CD14-positive monocyte (primary cell): ENCODE measurements around the gene IGF2R. TPM values are rescaled to one million over a fixed set of nuclear protein-coding genes. Genes with fewer than 3 reads are reported as not detected.

Experiments
- DNase-seq, 3 donors: peaks; one replicate each; pipeline ENCODE4 v3.0.0-alpha.2; 2011 to 2022
- H2AFZ ChIP-seq: 2 replicates; pipeline ENCODE4 v1.6.0; 2012; ENCODE audit warnings: mild to moderate bottlenecking, low read depth, low read length, inconsistent platforms; ENCODE audit not compliant: insufficient read depth, poor library complexity, severe bottlenecking
- H3K27ac ChIP-seq, 2 donors: 1 replicate in 1 of 2; 2 replicates in 1 of 2; pipeline ENCODE4 v1.5.1; 2012 to 2013; ENCODE audit warnings: low read length in 2 of 2, control low read depth in 1 of 2, inconsistent platforms in 1 of 2, low read depth in 1 of 2, mild to moderate bottlenecking in 1 of 2
- H3K27me3 ChIP-seq, 2 donors: one replicate each; pipeline versions ENCODE4 v1.6.0 to v1.6.1; 2011 to 2013; ENCODE audit warnings: low read length in 2 of 2; ENCODE audit not compliant: control insufficient read depth in 2 of 2, insufficient read depth in 2 of 2
- H3K36me3 ChIP-seq, 2 donors: replicated peaks in 1 of 2; 1 replicate in 1 of 2; 2 replicates in 1 of 2; pipeline versions ENCODE4 v1.5.1 to v1.6.1; 2012 to 2013; ENCODE audit warnings: low read length in 2 of 2, control low read depth in 1 of 2, inconsistent platforms in 1 of 2, mild to moderate bottlenecking in 1 of 2; ENCODE audit not compliant: insufficient read depth in 2 of 2, control insufficient read depth in 1 of 2
- H3K4me1 ChIP-seq, 2 donors: 1 replicate in 1 of 2; 2 replicates in 1 of 2; pipeline versions ENCODE4 v1.5.1 to v1.6.1; 2012 to 2013; ENCODE audit warnings: low read length in 2 of 2, control low read depth in 1 of 2, inconsistent platforms in 1 of 2, mild to moderate bottlenecking in 1 of 2, moderate library complexity in 1 of 2; ENCODE audit not compliant: insufficient read depth in 2 of 2, control insufficient read depth in 1 of 2
- H3K4me2 ChIP-seq: replicated peaks from 2 replicates; pipeline ENCODE3; 2012; ENCODE audit warnings: low read length, moderate library complexity, mild to moderate bottlenecking; ENCODE audit not compliant: poor library complexity, severe bottlenecking; ENCODE audit errors: extremely low read depth
- H3K4me3 ChIP-seq, 3 experiments: fragments of 200-600 bp in 1 of 3; sonication (generic) in 1 of 3; replicated peaks in 1 of 3; 1 replicate in 2 of 3; 2 replicates in 1 of 3; pipeline ENCODE4 v1.5.1; 2011 to 2013; ENCODE audit warnings: low read length in 3 of 3, mild to moderate bottlenecking in 3 of 3, control low read depth in 2 of 3, low read depth in 2 of 3, inconsistent platforms in 1 of 3, moderate library complexity in 1 of 3
- H3K79me2 ChIP-seq: 2 replicates; pipeline ENCODE4 v1.6.0; 2012; ENCODE audit warnings: mild to moderate bottlenecking, control low read depth, inconsistent platforms, low read length, moderate library complexity; ENCODE audit not compliant: insufficient read depth
- H3K9ac ChIP-seq: 2 replicates; pipeline ENCODE4 v1.6.0; 2017; ENCODE audit warnings: low read length, mild to moderate bottlenecking; ENCODE audit not compliant: insufficient read depth, poor library complexity, severe bottlenecking
- H3K9me3 ChIP-seq, 2 donors: replicated peaks in 1 of 2; 1 replicate in 1 of 2; 2 replicates in 1 of 2; pipeline versions ENCODE4 v1.5.1 to v1.6.1; 2012 to 2013; ENCODE audit warnings: low read length in 2 of 2, control low read depth in 1 of 2; ENCODE audit not compliant: control insufficient read depth in 1 of 2, insufficient read depth in 1 of 2
- H4K20me1 ChIP-seq: 2 replicates; pipeline ENCODE4 v1.6.0; 2012; ENCODE audit warnings: mild to moderate bottlenecking, low read length, control low read depth, moderate library complexity; ENCODE audit not compliant: insufficient read depth
- H3K27ac Mint-ChIP-seq, 7 donors: one replicate each; pipeline ENCODE4 v1.8.0; 2020; ENCODE audit warnings: mild to moderate bottlenecking in 7 of 7, mixed read lengths in 7 of 7, moderate library complexity in 6 of 7, inconsistent platforms in 2 of 7
- H3K27me3 Mint-ChIP-seq, 3 donors: one replicate each; pipeline ENCODE4 v1.8.0; 2021 to 2022; ENCODE audit warnings: low read depth in 3 of 3, mild to moderate bottlenecking in 3 of 3, mixed read lengths in 3 of 3, moderate library complexity in 3 of 3, inconsistent platforms in 1 of 3
- H3K36me3 Mint-ChIP-seq, 2 donors: one replicate each; pipeline ENCODE4 v1.8.0; 2020; ENCODE audit warnings: mixed read lengths in 2 of 2, inconsistent platforms in 1 of 2, mild to moderate bottlenecking in 1 of 2
- H3K4me1 Mint-ChIP-seq: one replicate; pipeline ENCODE4 v1.8.0; 2020; ENCODE audit warnings: mild to moderate bottlenecking, mixed read lengths
- H3K4me3 Mint-ChIP-seq, 2 donors: one replicate each; pipeline ENCODE4 v1.8.0; 2020; ENCODE audit warnings: mild to moderate bottlenecking in 2 of 2, mixed read lengths in 2 of 2, moderate library complexity in 1 of 2
- H3K9me3 Mint-ChIP-seq, 7 donors: one replicate each; pipeline ENCODE4 v1.8.0; 2020 to 2022; ENCODE audit warnings: mixed read lengths in 7 of 7, mild to moderate bottlenecking in 6 of 7, moderate library complexity in 6 of 7, inconsistent platforms in 2 of 7
- WGBS: methylation state at CpG from one replicate; pipeline ENCODE4 v1.1.5; 2013; ENCODE audit warnings: missing lambda C conversion rate; ENCODE audit not compliant: insufficient coverage; 5-methylcytosine and 5-hydroxymethylcytosine counted together
- intact Hi-C, 2 donors: fragments of 100-400 bp; cut with micrococcal nuclease; formaldehyde crosslinking; loops; one replicate each; pipeline versions ENCODE4 v1.15.0 to v1.15.1; 2023
- polyA plus RNA-seq, 3 donors: library from polyadenylated mRNA; depleted of rRNA in 1 of 3; unstranded in 2 of 3; stranded (reverse) in 1 of 3; fragments of 300-500 nt in 2 of 3; fragments of >200 nt in 1 of 3; fragmentation: Illumina TruSeq in 2 of 3; gene quantifications; 1 replicate in 2 of 3; 2 replicates in 1 of 3; pipeline ENCODE4 v1.2.3, GENCODE V29; 2012 to 2021
- TF ChIP-seq, protein P1 (sequence below): fragments of 200-600 bp; IDR thresholded peaks from one replicate; pipeline ENCODE4 v1.8.0; 2022; ENCODE audit warnings: antibody characterized with exemption, mild to moderate bottlenecking

Gene IGF2R
- polyA plus RNA-seq, 3 donors: 6.9 to 44.8 (median 8.2) TPM

DNA sequence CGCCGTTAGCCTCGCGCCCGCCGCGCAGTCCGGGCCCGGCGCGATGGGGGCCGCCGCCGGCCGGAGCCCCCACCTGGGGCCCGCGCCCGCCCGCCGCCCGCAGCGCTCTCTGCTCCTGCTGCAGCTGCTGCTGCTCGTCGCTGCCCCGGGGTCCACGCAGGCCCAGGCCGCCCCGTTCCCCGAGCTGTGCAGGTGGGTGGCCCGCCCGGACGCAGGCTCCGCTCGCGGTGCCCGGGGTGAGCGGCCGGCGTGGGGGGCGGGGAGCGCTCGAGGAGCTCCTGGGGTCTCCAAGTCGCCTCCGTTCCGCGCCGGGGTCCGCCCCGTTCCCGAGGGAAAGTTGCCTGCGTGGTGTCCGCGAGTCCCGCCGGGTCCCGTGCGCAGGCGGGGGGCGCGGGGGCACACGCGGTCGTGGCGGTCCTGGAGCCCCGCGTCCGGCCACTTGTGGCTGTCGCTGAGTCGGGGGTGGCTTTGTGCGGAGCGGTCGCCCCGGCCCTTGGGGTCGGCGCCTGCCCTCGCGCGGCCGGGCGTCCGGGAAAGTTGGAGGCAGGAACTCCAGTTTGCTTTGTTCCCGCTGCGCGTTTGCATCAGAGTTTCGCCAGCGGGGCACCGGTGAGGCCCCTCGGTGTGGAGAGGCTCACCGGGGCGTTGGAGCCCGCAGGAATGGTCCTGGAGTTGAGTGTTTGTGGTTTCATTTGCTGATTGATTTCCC, 476 bp downstream of the IGF2R start:
- H3K4me3 ChIP-seq: peak overlapping the region; percentile 59 to 89 (median 61)
- Mint-ChIP-seq H3K9me3 (peaks cover 0 to 3% (median 0%) of the 10 kb centered on the region in 7 donors), H3K36me3 (peaks cover 27 to 31% of the 10 kb centered on the region in 2 donors), H3K27ac (peak overlapping the region; percentile 64 to 97 (median 92)), H3K27me3 (peaks cover 7 to 11% (median 8%) of the 10 kb centered on the region in 3 donors), H3K4me1 (peaks cover 75% of the 10 kb centered on the region), H3K4me3 (peak overlapping the region; percentile 95 to 96)
- H3K79me2 ChIP-seq: peaks cover 53% of the 10 kb centered on the region
- intact Hi-C loops: loop anchor here in 1 of 2 donors (2.0 kb wide), 1 partner anchor 13 kb away; no protein-coding TSS in a partner anchor
- under 1% methylated on average over 86 of the region's 91 CpGs for WGBS
- TF ChIP-seq, protein P1, sequence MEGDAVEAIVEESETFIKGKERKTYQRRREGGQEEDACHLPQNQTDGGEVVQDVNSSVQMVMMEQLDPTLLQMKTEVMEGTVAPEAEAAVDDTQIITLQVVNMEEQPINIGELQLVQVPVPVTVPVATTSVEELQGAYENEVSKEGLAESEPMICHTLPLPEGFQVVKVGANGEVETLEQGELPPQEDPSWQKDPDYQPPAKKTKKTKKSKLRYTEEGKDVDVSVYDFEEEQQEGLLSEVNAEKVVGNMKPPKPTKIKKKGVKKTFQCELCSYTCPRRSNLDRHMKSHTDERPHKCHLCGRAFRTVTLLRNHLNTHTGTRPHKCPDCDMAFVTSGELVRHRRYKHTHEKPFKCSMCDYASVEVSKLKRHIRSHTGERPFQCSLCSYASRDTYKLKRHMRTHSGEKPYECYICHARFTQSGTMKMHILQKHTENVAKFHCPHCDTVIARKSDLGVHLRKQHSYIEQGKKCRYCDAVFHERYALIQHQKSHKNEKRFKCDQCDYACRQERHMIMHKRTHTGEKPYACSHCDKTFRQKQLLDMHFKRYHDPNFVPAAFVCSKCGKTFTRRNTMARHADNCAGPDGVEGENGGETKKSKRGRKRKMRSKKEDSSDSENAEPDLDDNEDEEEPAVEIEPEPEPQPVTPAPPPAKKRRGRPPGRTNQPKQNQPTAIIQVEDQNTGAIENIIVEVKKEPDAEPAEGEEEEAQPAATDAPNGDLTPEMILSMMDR: no peak
- H3K9ac ChIP-seq: peak overlapping the region; percentile 94
- H3K36me3 ChIP-seq: no peaks in the 10 kb centered on the region
- peak overlapping the region; percentile 72 to 86 for H3K27ac ChIP-seq
- H3K27me3 ChIP-seq: no peaks in the 10 kb centered on the region
- H2AFZ ChIP-seq: peak overlapping the region; percentile 60
- H3K4me2 ChIP-seq: peak overlapping the region; percentile 75
- no peak for DNase-seq
- H3K9me3 ChIP-seq: no peaks in the 10 kb centered on the region
- peaks cover 45% of the 10 kb centered on the region for H4K20me1 ChIP-seq
- H3K4me1 ChIP-seq: peaks cover 74 to 85% of the 10 kb centered on the region in 2 donors

DNA sequence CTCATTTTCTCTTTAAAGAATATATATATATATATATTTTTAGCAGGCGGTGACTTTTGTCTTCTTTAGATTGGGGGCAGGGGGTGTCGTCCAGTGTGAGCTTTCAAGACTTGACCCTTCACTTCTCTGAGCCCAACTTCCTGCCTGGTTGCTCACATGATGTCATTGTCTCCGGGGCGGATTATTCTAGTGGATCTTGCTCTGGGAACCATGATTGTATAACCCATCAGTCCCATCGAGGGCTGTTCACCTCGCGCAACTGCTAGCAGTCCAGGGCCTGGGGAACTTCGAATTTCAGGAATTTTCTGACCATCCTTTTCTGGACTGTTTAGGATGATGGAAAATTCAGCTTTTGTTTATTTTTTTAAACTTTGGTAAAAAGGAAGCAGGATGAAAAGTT, 1.0 kb downstream of the IGF2R start:
- H3K27ac Mint-ChIP-seq: peak overlapping the region; percentile 80 to 97 (median 92)
- Histone ChIP-seq H3K9me3 (no peaks in the 10 kb centered on the region), H3K36me3 (no peaks in the 10 kb centered on the region), H3K27ac (peak overlapping the region; percentile 72 to 86), H2AFZ (peak overlapping the region; percentile 60), H3K4me3 (peak overlapping the region; percentile 59 to 89 (median 61)), H3K4me2 (peak overlapping the region; percentile 75), H3K27me3 (no peaks in the 10 kb centered on the region), H4K20me1 (peaks cover 51% of the 10 kb centered on the region), H3K79me2 (peaks cover 58% of the 10 kb centered on the region), H3K4me1 (peaks cover 75 to 87% of the 10 kb centered on the region in 2 donors), H3K9ac (peak overlapping the region; percentile 94)
- peaks cover 8 to 13% (median 8%) of the 10 kb centered on the region in 3 donors for H3K27me3 Mint-ChIP-seq
- TF ChIP-seq, protein P1: no peak
- peaks cover 0 to 3% (median 0%) of the 10 kb centered on the region in 7 donors for H3K9me3 Mint-ChIP-seq
- intact Hi-C loops: loop anchor here (2.0 to 10.0 kb wide), 2 partner anchors 13 to 275 kb away; partner anchors contain the start of gene SOD2 (in 1 of the 2)
- H3K36me3 Mint-ChIP-seq: peaks cover 32 to 34% of the 10 kb centered on the region in 2 donors
- WGBS: 7% methylated on average over 3 of the region's 8 CpGs
- H3K4me3 Mint-ChIP-seq: peak overlapping the region; percentile 95 to 96
- peak; percentile 57 to 76 (median 71) for DNase-seq
- H3K4me1 Mint-ChIP-seq: peaks cover 81% of the 10 kb centered on the region
